ENCODE results near the gene ITGBL1.

- no peak for TF ChIP-seq CTCF (IDR thresholded peaks at IDR 0.05)
- TF ChIP-seq POLR2A (IDR thresholded peaks at IDR 0.05) = no peak
Observed at GRCh38 chr13:101700598-101700997, 248.1 kb downstream of the ITGBL1 start.

Data from Peyer's patch (tissue), 4 donors.